PC-3 (cell line): Measurements from ENCODE around the gene CARD19. TPM values are rescaled to one million over a fixed set of nuclear protein-coding genes. Genes with fewer than 3 reads are reported as not detected.
A peak's percentile ranks its signal among the peaks of the same experiment; 100 is the strongest.

Experiments used
- ATAC-seq: fragments of 200-7000 bp; cut with Tn5 transposase; 2 replicates; pipeline ENCODE4 v1.9.1; 2020; ENCODE audit warnings: mild to moderate bottlenecking, moderate library complexity
- BruUV-seq: library from RNA; stranded (reverse); fragments of 400-500 nt; replicated peaks from 2 replicates; lab custom pipeline; 2021; lab: Mats Ljungman, UMichigan
- CTCF ChIA-PET: fragments of 300-600 bp; sonication (Branson Sonifier 250); formaldehyde crosslinking; loops from one replicate; lab custom pipeline; 2022; ENCODE audit warnings: antibody characterized with exemption; lab: Charles Lee
- POLR2A ChIA-PET: fragments of 300-600 bp; sonication (Branson Sonifier 250); formaldehyde crosslinking; loops from one replicate; lab custom pipeline; 2022; ENCODE audit warnings: antibody characterized with exemption; ENCODE audit not compliant: unreplicated experiment; lab: Charles Lee
- DNase-seq: peaks from one replicate; pipeline ENCODE4 v3.0.0-alpha.2; 2015
- H2AFZ ChIP-seq: fragments of 300-600 bp; sonication (generic); 2 replicates; pipeline ENCODE4 v1.6.0; 2016; ENCODE audit warnings: antibody characterized with exemption, low read length
- H3F3A ChIP-seq: fragments of 300-600 bp; sonication (generic); one replicate; pipeline ENCODE4 v1.6.0; 2017; ENCODE audit warnings: antibody characterized with exemption, low read length, control low read depth, mild to moderate bottlenecking; ENCODE audit not compliant: unreplicated experiment
- H3K27ac ChIP-seq: fragments of 300-600 bp; sonication (generic); 2 replicates; pipeline ENCODE4 v1.5.1; 2016; ENCODE audit warnings: mild to moderate bottlenecking, low read length
- H3K27me3 ChIP-seq: fragments of 300-600 bp; sonication (generic); 2 replicates; pipeline ENCODE4 v1.6.1; 2016; ENCODE audit warnings: low read length, mixed read lengths
- H3K36me3 ChIP-seq: fragments of 300-600 bp; sonication (generic); 2 replicates; pipeline ENCODE4 v1.6.1; 2016; ENCODE audit warnings: low read depth, mixed run types, low read length, mixed read lengths
- H3K4me1 ChIP-seq: fragments of 300-600 bp; sonication (generic); 2 replicates; pipeline ENCODE4 v1.5.1; 2016; ENCODE audit warnings: low read length; ENCODE audit not compliant: insufficient read depth
- H3K4me2 ChIP-seq: fragments of 300-600 bp; sonication (generic); 2 replicates; pipeline ENCODE4 v1.6.0; 2016; ENCODE audit warnings: low read length
- H3K4me3 ChIP-seq: fragments of 300-600 bp; sonication (generic); 2 replicates; pipeline ENCODE4 v1.5.1; 2016; ENCODE audit warnings: mild to moderate bottlenecking, low read length, mixed read lengths
- H3K79me2 ChIP-seq: fragments of 300-600 bp; sonication (generic); 2 replicates; pipeline ENCODE4 v1.6.1; 2017; ENCODE audit warnings: low read length, mixed read lengths
- H3K9ac ChIP-seq: fragments of 300-600 bp; sonication (generic); 2 replicates; pipeline ENCODE4 v1.6.0; 2016; ENCODE audit warnings: mild to moderate bottlenecking, low read length
- H3K9me2 ChIP-seq: fragments of 300-600 bp; sonication (generic); replicated peaks from 2 replicates; pipeline ENCODE4 v1.6.1; 2016; ENCODE audit warnings: mixed run types, low read length, mixed read lengths
- H3K9me3 ChIP-seq: fragments of 300-600 bp; sonication (generic); 2 replicates; pipeline ENCODE4 v1.6.1; 2016; ENCODE audit warnings: low read length, mixed read lengths
- H4K20me1 ChIP-seq: fragments of 300-600 bp; sonication (generic); 2 replicates; pipeline ENCODE4 v1.6.1; 2016; ENCODE audit warnings: low read length, mixed read lengths
- EZH2 ChIP-seq: fragments of 300-600 bp; sonication (generic); IDR thresholded peaks from one replicate; pipeline ENCODE4 v1.6.1; 2017; ENCODE audit warnings: antibody characterized with exemption, mild to moderate bottlenecking, low read length; ENCODE audit not compliant: unreplicated experiment
- EZH2phosphoT487 ChIP-seq: fragments of 300-600 bp; sonication (generic); IDR thresholded peaks from 2 replicates; pipeline ENCODE4 v1.6.1; 2018; ENCODE audit warnings: mild to moderate bottlenecking, antibody characterized with exemption, low read length, borderline replicate concordance
- intact Hi-C: fragments of 100-400 bp; cut with micrococcal nuclease; formaldehyde crosslinking; loops from 2 replicates; pipeline ENCODE4 v1.9.0; 2023
- total RNA-seq: library from RNA; depleted of rRNA; stranded (reverse); fragments of >200 nt; gene quantifications from 2 replicates; pipeline ENCODE4 v1.2.3, GENCODE V29; 2014
- TF ChIP-seq, protein P1 (sequence below): fragments of 300-600 bp; sonication (generic); conservative IDR thresholded peaks from 2 replicates; pipeline ENCODE4 v1.5.1; 2017; ENCODE audit warnings: antibody characterized with exemption, low read depth, mild to moderate bottlenecking, low read length

The CARD19 gene
- total RNA-seq, 1 experiment from 2014 or later: 68.6 TPM

GRCh38 chr9:93094658-93095204, 1.3 kb upstream of the CARD19 start:
- 0 out of 2 replicates have a peak, but pooled peaks cover 3% of the 10 kb centered on the region for H3K9me3 ChIP-seq
- H3K9me2 ChIP-seq: no peaks in the 10 kb centered on the region
- intact Hi-C loops: loop anchor here (10.0 kb wide), 1 partner anchor 220 kb away; the partner anchor contains the start of gene ZNF484
- H3K36me3 ChIP-seq: no peaks in the 10 kb centered on the region
- TSS peak; percentile 94 for BruUV-seq
- H3K9ac ChIP-seq: peak overlapping the region; percentile 76
- peak overlapping the region; percentile 85 for H2AFZ ChIP-seq
- ChIA-PET POLR2A (no interaction called here), CTCF (no interaction called here)
- no peaks in the 10 kb centered on the region for H3F3A ChIP-seq
- ATAC-seq (no peak), DNase-seq (no peak)
- peaks cover 28% of the 10 kb centered on the region for H3K4me1 ChIP-seq
- peak overlapping the region; percentile 85 for H3K4me2 ChIP-seq
- peak overlapping the region; percentile 75 for H3K27ac ChIP-seq
- peaks cover 31% of the 10 kb centered on the region for H3K79me2 ChIP-seq
- H3K27me3 ChIP-seq: no peaks in the 10 kb centered on the region
- TF ChIP-seq EZH2 (no peak), EZH2phosphoT487 (no peak)
- TF ChIP-seq, protein P1, sequence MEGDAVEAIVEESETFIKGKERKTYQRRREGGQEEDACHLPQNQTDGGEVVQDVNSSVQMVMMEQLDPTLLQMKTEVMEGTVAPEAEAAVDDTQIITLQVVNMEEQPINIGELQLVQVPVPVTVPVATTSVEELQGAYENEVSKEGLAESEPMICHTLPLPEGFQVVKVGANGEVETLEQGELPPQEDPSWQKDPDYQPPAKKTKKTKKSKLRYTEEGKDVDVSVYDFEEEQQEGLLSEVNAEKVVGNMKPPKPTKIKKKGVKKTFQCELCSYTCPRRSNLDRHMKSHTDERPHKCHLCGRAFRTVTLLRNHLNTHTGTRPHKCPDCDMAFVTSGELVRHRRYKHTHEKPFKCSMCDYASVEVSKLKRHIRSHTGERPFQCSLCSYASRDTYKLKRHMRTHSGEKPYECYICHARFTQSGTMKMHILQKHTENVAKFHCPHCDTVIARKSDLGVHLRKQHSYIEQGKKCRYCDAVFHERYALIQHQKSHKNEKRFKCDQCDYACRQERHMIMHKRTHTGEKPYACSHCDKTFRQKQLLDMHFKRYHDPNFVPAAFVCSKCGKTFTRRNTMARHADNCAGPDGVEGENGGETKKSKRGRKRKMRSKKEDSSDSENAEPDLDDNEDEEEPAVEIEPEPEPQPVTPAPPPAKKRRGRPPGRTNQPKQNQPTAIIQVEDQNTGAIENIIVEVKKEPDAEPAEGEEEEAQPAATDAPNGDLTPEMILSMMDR: no peak
- peak overlapping the region; percentile 64 for H3K4me3 ChIP-seq
- H4K20me1 ChIP-seq: no peaks in the 10 kb centered on the region

DNA sequence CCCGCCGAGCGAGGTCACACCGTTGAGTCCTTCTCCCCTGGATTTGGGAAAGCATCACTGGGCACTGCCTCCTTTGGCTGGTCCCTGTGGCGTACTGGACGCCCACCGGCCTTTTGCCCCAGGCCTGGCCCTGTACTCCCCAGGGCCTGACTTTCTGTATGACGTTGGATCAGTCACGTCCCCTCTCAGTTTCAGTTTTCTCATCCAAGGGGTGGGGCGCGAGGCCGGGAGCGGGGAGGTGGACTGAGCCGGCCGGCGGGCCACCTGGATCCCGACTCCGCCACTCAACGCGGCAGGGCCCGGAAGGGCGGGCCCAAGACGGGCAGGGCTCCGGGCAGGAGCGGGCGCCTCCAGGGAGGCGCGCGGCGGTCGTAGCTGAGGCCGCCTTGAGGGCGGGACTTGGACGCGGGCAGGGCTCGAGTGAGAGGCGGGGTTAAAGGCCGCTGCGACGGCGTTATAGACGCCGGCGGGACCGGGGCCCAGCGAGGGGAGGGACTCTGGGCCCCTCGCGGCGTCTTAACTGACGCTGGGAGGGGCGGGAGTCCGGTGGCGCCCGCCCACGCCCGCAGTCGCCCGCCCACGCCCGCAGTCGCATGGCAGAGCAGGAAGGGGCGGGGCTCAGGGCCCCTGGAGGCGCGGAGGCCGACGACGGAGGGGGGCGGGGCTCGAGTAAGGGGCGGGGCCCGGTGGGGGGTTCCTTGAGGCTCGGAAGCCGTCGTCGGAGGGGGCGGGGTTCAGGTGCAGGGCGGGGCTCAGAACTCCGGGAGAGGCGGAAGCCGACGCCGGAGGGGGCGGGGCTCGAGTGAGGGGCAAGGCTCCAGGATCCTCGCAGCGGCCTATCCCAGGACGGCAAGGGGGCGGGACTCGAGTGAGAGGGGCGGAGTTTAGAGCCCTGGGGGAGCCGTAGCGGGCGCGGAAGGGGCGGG, 549 bp upstream of the CARD19 start:
- POLR2A ChIA-PET: interaction anchor here (0.6 kb wide), 1 partner anchor 35 kb away, joined by 5 read pairs; no protein-coding TSS in a partner anchor
- intact Hi-C loops: loop anchor here (2.0 to 10.0 kb wide), 2 partner anchors 93 to 221 kb away; partner anchors contain the start of gene ZNF484
- CTCF ChIA-PET: interaction anchor here (0.6 kb wide), 1 partner anchor 16 kb away, joined by 3 read pairs; no protein-coding TSS in a partner anchor

More for the DNA sequence above, 549 bp upstream of the CARD19 start:
- Histone ChIP-seq H3K4me1 (peaks cover 28% of the 10 kb centered on the region), H3K9me2 (no peaks in the 10 kb centered on the region), H3K4me2 (peak overlapping the region; percentile 85), H3F3A (no peaks in the 10 kb centered on the region), H3K79me2 (peaks cover 39% of the 10 kb centered on the region), H3K27me3 (no peaks in the 10 kb centered on the region), H3K9me3 (no peaks in the 10 kb centered on the region), H3K4me3 (peak overlapping the region; percentile 64), H3K9ac (peak overlapping the region; percentile 76), H3K27ac (peak overlapping the region; percentile 75), H4K20me1 (no peaks in the 10 kb centered on the region), H2AFZ (peak overlapping the region; percentile 85), H3K36me3 (no peaks in the 10 kb centered on the region)
- DNase-seq: peak; percentile 96
- no TSS peak for BruUV-seq
- TF ChIP-seq EZH2phosphoT487 (no peak), EZH2 (no peak)
- TF ChIP-seq, protein P1: no peak
- peak; percentile 74 for ATAC-seq
